Mesothelial cell of epicardium (in vitro differentiated cells): Measurements from ENCODE around the gene SMO. TPM values are rescaled to one million over a fixed set of nuclear protein-coding genes. Genes with fewer than 3 reads are reported as not detected.

Source experiments
- DNase-seq, 2 experiments: peaks; one replicate each; pipeline ENCODE4 v3.0.0; 2021; ENCODE audit warnings: low spot score in 2 of 2; ENCODE audit not compliant: unreplicated experiment in 2 of 2
- H3K27ac Mint-ChIP-seq: 2 replicates; pipeline ENCODE4 v1.8.0; 2021; ENCODE audit warnings: mixed read lengths
- H3K27me3 Mint-ChIP-seq: 2 replicates; pipeline ENCODE4 v1.8.0; 2021; ENCODE audit warnings: low read depth, mixed read lengths
- H3K36me3 Mint-ChIP-seq: 2 replicates; pipeline ENCODE4 v1.8.0; 2021; ENCODE audit warnings: mixed read lengths
- H3K4me1 Mint-ChIP-seq: 2 replicates; pipeline ENCODE4 v1.8.0; 2021; ENCODE audit warnings: mixed read lengths
- H3K4me3 Mint-ChIP-seq: 2 replicates; pipeline ENCODE4 v1.8.0; 2021; ENCODE audit warnings: mild to moderate bottlenecking, moderate library complexity, mixed read lengths
- H3K9me3 Mint-ChIP-seq: 2 replicates; pipeline ENCODE4 v1.8.0; 2021; ENCODE audit warnings: mixed read lengths
- CTCF ChIP-seq: fragments of 200-600 bp; sonication (generic); IDR thresholded peaks from one replicate; pipeline ENCODE4 v1.5.0; 2021; ENCODE audit warnings: antibody characterized with exemption; ENCODE audit not compliant: unreplicated experiment
- total RNA-seq: library from RNA; stranded (reverse); gene quantifications from 3 replicates; pipeline ENCODE4 v1.2.1, GENCODE V29; 2021

The SMO gene
- total RNA-seq, 1 donor from 2014 or later: 134 TPM

- Mint-ChIP-seq H3K27me3 (no peaks in the 10 kb centered on the region), H3K4me3 (peak overlapping the region; percentile 84), H3K4me1 (peaks cover 35% of the 10 kb centered on the region), H3K27ac (peak overlapping the region; percentile 84), H3K9me3 (no peaks in the 10 kb centered on the region), H3K36me3 (peaks cover 15% of the 10 kb centered on the region)
- no peak for TF ChIP-seq CTCF
- DNase-seq: no peak
Observed at GRCh38 chr7:129189661-129190310, 1.4 kb downstream of the SMO start.

GRCh38 chr7:129191272-129191671, 2.8 kb downstream of the SMO start:
- TF ChIP-seq CTCF: no peak
- Mint-ChIP-seq H3K4me1 (peaks cover 35% of the 10 kb centered on the region), H3K36me3 (peaks cover 21% of the 10 kb centered on the region), H3K27me3 (no peaks in the 10 kb centered on the region), H3K27ac (no peak overlapping the region), H3K9me3 (peaks cover 3% of the 10 kb centered on the region), H3K4me3 (peak overlapping the region; percentile 13)
- DNase-seq: no peak

GRCh38 chr7:129193892-129194291, 5.5 kb downstream of the SMO start:
- H3K27me3 Mint-ChIP-seq: no peaks in the 10 kb centered on the region
- H3K4me1 Mint-ChIP-seq: peaks cover 30% of the 10 kb centered on the region
- H3K9me3 Mint-ChIP-seq: peaks cover 3% of the 10 kb centered on the region
- no peak for DNase-seq
- H3K36me3 Mint-ChIP-seq: peaks cover 23% of the 10 kb centered on the region
- no peak for TF ChIP-seq CTCF
- no peak overlapping the region for H3K4me3 Mint-ChIP-seq
- no peak overlapping the region for H3K27ac Mint-ChIP-seq

GRCh38 chr7:129197771-129198170, 9.3 kb downstream of the SMO start:
- DNase-seq: no peak
- no peak overlapping the region for H3K27ac Mint-ChIP-seq
- TF ChIP-seq CTCF: no peak
- H3K27me3 Mint-ChIP-seq: no peaks in the 10 kb centered on the region
- peaks cover 22% of the 10 kb centered on the region for H3K36me3 Mint-ChIP-seq
- no peak overlapping the region for H3K4me3 Mint-ChIP-seq
- peaks cover 3% of the 10 kb centered on the region for H3K9me3 Mint-ChIP-seq
- no peaks in the 10 kb centered on the region for H3K4me1 Mint-ChIP-seq

- Mint-ChIP-seq H3K27ac (no peak overlapping the region), H3K4me1 (no peaks in the 10 kb centered on the region), H3K9me3 (peaks cover 3% of the 10 kb centered on the region), H3K27me3 (no peaks in the 10 kb centered on the region), H3K36me3 (peaks cover 20% of the 10 kb centered on the region), H3K4me3 (no peak overlapping the region)
- TF ChIP-seq CTCF: no peak
- no peak for DNase-seq
Observed at GRCh38 chr7:129199406-129199805, 11.0 kb downstream of the SMO start.
